HL-60 (cell line): ENCODE measurements around the gene PHKA2.

Experiments
- DNase-seq, 2 experiments: peaks; one replicate each; pipeline ENCODE4 v3.0.0-alpha.2; 2010 to 2020; ENCODE audit warnings: low read depth in 1 of 2, low spot score in 1 of 2
- H3K27ac ChIP-seq: fragments of 250-450 bp; sonication (Bioruptor Pico); replicated peaks from 2 replicates; pipeline ENCODE4 v1.5.1; 2020; ENCODE audit warnings: mild to moderate bottlenecking, moderate library complexity
- H3K27me3 ChIP-seq: fragments of 250-450 bp; sonication (Bioruptor Pico); 2 replicates; pipeline ENCODE4 v1.5.1; 2021; ENCODE audit warnings: mild to moderate bottlenecking, moderate library complexity; ENCODE audit not compliant: insufficient read depth, poor library complexity, severe bottlenecking
- H3K4me3 ChIP-seq: replicated peaks from 2 replicates; pipeline ENCODE4 v1.5.1; 2011; ENCODE audit warnings: mild to moderate bottlenecking, control low read depth, low read length; ENCODE audit not compliant: insufficient read depth
- GABPA ChIP-seq: IDR thresholded peaks from 2 replicates; pipeline ENCODE4 v1.6.1; 2012; ENCODE audit warnings: low read depth
- POLR2AphosphoS5 ChIP-seq: IDR thresholded peaks from 2 replicates; pipeline ENCODE4 v1.6.1; 2012; ENCODE audit warnings: low read depth
- SPI1 ChIP-seq: IDR thresholded peaks from 2 replicates; pipeline ENCODE4 v1.6.1; 2012; ENCODE audit warnings: low read depth, mild to moderate bottlenecking, borderline replicate concordance
- TF ChIP-seq, protein P1 (sequence below): IDR thresholded peaks from one replicate; pipeline ENCODE4 v1.5.1; 2011; ENCODE audit warnings: low read length, control low read depth, inconsistent platforms; ENCODE audit not compliant: insufficient read depth
- TF ChIP-seq, protein P2 (sequence below): IDR thresholded peaks from 2 replicates; pipeline ENCODE4 v1.6.1; 2012; ENCODE audit warnings: low read depth; ENCODE audit not compliant: insufficient replicate concordance

PHKA2 gene

DNA sequence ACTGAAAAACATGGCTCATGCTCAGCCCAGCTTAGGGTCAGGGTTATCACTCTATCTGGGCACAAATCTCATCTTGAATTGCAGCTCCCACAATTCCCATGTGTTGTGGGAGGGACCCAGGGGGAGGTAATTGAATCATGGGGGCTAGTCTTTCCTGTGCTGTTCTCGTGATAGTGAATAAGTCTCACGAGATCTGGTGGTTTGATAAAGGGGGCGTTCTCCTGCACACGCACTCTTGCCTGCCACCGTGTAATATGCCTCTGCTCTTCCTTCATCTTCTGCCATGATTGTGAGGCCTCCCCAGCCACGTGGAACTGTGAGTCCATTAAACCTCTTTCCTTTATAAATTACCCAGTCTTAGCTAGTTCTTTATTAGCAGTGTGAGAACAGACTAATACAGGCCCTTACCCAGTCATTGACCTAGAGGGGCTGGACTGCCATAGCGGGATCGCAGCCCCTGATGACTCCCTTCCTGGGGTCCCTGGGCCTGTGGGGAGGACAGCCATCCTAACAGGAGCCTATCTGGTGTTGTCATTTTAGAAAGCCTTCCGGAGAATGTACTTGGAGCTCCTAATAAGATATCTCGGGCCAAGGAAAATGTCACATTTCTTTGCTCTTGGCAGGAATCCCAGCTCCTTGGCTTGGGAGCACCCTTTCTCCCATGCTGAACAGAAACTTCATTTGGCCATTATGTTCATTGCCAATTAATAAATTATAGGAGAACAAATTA lies 112.6 kb downstream of the PHKA2 start:
- Histone ChIP-seq H3K27ac (no peak overlapping the region), H3K4me3 (no peak overlapping the region), H3K27me3 (no peaks in the 10 kb centered on the region)
- TF ChIP-seq SPI1, result no peak
- TF ChIP-seq, protein P1, sequence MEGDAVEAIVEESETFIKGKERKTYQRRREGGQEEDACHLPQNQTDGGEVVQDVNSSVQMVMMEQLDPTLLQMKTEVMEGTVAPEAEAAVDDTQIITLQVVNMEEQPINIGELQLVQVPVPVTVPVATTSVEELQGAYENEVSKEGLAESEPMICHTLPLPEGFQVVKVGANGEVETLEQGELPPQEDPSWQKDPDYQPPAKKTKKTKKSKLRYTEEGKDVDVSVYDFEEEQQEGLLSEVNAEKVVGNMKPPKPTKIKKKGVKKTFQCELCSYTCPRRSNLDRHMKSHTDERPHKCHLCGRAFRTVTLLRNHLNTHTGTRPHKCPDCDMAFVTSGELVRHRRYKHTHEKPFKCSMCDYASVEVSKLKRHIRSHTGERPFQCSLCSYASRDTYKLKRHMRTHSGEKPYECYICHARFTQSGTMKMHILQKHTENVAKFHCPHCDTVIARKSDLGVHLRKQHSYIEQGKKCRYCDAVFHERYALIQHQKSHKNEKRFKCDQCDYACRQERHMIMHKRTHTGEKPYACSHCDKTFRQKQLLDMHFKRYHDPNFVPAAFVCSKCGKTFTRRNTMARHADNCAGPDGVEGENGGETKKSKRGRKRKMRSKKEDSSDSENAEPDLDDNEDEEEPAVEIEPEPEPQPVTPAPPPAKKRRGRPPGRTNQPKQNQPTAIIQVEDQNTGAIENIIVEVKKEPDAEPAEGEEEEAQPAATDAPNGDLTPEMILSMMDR, result no peak
- no peak for TF ChIP-seq POLR2AphosphoS5
- TF ChIP-seq, protein P2, sequence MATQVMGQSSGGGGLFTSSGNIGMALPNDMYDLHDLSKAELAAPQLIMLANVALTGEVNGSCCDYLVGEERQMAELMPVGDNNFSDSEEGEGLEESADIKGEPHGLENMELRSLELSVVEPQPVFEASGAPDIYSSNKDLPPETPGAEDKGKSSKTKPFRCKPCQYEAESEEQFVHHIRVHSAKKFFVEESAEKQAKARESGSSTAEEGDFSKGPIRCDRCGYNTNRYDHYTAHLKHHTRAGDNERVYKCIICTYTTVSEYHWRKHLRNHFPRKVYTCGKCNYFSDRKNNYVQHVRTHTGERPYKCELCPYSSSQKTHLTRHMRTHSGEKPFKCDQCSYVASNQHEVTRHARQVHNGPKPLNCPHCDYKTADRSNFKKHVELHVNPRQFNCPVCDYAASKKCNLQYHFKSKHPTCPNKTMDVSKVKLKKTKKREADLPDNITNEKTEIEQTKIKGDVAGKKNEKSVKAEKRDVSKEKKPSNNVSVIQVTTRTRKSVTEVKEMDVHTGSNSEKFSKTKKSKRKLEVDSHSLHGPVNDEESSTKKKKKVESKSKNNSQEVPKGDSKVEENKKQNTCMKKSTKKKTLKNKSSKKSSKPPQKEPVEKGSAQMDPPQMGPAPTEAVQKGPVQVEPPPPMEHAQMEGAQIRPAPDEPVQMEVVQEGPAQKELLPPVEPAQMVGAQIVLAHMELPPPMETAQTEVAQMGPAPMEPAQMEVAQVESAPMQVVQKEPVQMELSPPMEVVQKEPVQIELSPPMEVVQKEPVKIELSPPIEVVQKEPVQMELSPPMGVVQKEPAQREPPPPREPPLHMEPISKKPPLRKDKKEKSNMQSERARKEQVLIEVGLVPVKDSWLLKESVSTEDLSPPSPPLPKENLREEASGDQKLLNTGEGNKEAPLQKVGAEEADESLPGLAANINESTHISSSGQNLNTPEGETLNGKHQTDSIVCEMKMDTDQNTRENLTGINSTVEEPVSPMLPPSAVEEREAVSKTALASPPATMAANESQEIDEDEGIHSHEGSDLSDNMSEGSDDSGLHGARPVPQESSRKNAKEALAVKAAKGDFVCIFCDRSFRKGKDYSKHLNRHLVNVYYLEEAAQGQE, result no peak
- no peak for TF ChIP-seq GABPA
- DNase-seq, result no peak

DNA sequence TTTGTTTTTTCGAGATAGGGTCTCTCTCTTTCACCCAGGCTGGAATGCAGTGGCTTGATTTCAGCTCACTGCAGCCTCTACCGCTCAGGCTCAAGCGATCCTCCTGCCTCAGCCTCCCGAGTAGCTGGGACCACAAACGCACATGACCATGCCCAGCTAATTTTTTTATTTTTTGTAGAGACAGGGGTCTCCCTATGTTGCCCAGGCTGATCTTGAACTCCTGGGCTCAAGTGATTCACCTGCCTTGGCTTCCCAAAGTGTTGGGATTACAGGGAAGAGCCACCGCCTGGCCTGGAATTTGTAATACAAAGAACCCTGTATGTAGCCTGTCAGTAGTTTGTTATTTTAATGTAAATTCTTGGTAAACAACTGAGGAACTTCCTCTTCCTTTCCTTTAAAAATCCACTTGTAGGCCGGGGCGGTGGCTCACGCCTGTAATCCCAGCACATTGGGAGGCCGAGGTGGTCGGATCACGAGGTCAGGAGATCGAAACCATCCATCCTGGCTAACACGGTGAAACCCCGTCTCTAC lies 119.5 kb downstream of the PHKA2 start:
- Histone ChIP-seq H3K4me3 (no peak overlapping the region), H3K27ac (no peak overlapping the region), H3K27me3 (no peaks in the 10 kb centered on the region)
- TF ChIP-seq, protein P1, result no peak
- TF ChIP-seq POLR2AphosphoS5, result no peak
- TF ChIP-seq, protein P2, result no peak
- TF ChIP-seq SPI1, result no peak
- no peak for TF ChIP-seq GABPA
- DNase-seq, result no peak

DNA sequence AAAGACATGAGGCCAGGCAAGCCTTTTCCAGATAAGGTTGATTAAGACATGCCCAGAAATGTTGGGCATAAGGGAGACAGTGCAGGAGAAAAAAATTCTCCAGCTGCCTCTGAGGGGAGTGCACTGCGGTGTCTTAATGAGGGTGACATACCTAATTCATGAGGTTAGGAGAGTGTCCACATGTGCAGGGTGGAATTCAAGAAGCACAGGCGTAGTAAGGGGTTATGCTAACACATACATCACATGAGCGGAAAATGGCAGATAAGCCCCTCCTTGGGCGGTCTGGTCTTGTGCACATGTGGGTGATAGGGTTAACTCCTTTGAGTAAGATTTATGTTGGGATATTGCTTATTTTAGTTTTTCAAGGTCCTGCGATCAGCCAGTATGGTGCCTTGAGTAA lies 122.4 kb downstream of the PHKA2 start:
- Histone ChIP-seq H3K4me3 (no peak overlapping the region), H3K27ac (no peak overlapping the region), H3K27me3 (no peaks in the 10 kb centered on the region)
- no peak for DNase-seq
- TF ChIP-seq, protein P1, result no peak
- no peak for TF ChIP-seq SPI1
- TF ChIP-seq, protein P2, result no peak
- no peak for TF ChIP-seq POLR2AphosphoS5
- no peak for TF ChIP-seq GABPA
